Natural killer cell (primary cell): ENCODE measurements around the gene PREX1. TPM values are rescaled to one million over a fixed set of nuclear protein-coding genes. Genes with fewer than 3 reads are reported as not detected.

ENCODE experiments used
- ATAC-seq, 3 donors: fragments of 150-1000 bp in 2 of 3; fragments of 200-7000 bp in 1 of 3; cut with Tn5 transposase; 1 replicate in 1 of 3; 2 replicates in 2 of 3; pipeline ENCODE4 v1.10.0; 2021; ENCODE audit warnings: mild to moderate bottlenecking in 2 of 3, moderate library complexity in 2 of 3
- DNase-seq, 2 donors: peaks; one replicate each; pipeline versions ENCODE4 v3.0.0 to v3.0.0-alpha.2; 2013 to 2021; ENCODE audit warnings: mixed read lengths in 1 of 2
- H3K27ac ChIP-seq: one replicate; pipeline ENCODE4 v1.5.1; 2013; ENCODE audit warnings: mild to moderate bottlenecking, low read length
- H3K27me3 ChIP-seq: one replicate; pipeline ENCODE4 v1.6.1; 2013; ENCODE audit warnings: low read length; ENCODE audit not compliant: control insufficient read depth, insufficient read depth
- H3K36me3 ChIP-seq: one replicate; pipeline ENCODE4 v1.6.1; 2013; ENCODE audit warnings: low read length; ENCODE audit not compliant: control insufficient read depth, insufficient read depth
- H3K4me1 ChIP-seq: one replicate; pipeline ENCODE4 v1.6.1; 2013; ENCODE audit warnings: low read length; ENCODE audit not compliant: control insufficient read depth, insufficient read depth
- H3K4me3 ChIP-seq: one replicate; pipeline ENCODE4 v1.5.1; 2013; ENCODE audit warnings: low read length
- H3K9me3 ChIP-seq: one replicate; pipeline ENCODE4 v1.6.1; 2013; ENCODE audit warnings: low read length; ENCODE audit not compliant: control insufficient read depth, insufficient read depth
- H3K27ac Mint-ChIP-seq, 2 donors: one replicate each; pipeline ENCODE4 v1.8.0; 2022; ENCODE audit warnings: mild to moderate bottlenecking in 2 of 2, mixed read lengths in 2 of 2, moderate library complexity in 1 of 2
- H3K27me3 Mint-ChIP-seq, 2 donors: one replicate each; pipeline ENCODE4 v1.8.0; 2022; ENCODE audit warnings: low read depth in 2 of 2, mixed read lengths in 2 of 2
- H3K36me3 Mint-ChIP-seq: one replicate; pipeline ENCODE4 v1.8.0; 2022; ENCODE audit warnings: mixed read lengths
- H3K4me1 Mint-ChIP-seq, 2 donors: one replicate each; pipeline ENCODE4 v1.8.0; 2022; ENCODE audit warnings: mixed read lengths in 2 of 2
- H3K4me3 Mint-ChIP-seq: one replicate; pipeline ENCODE4 v1.8.0; 2022; ENCODE audit warnings: mild to moderate bottlenecking, moderate library complexity, mixed read lengths
- H3K9me3 Mint-ChIP-seq, 2 donors: one replicate each; pipeline ENCODE4 v1.8.0; 2022; ENCODE audit warnings: mixed read lengths in 2 of 2
- WGBS: methylation state at CpG from one replicate; pipeline ENCODE4 v1.1.7; 2013; ENCODE audit warnings: missing lambda C conversion rate; ENCODE audit not compliant: insufficient coverage; 5-methylcytosine and 5-hydroxymethylcytosine counted together
- intact Hi-C: fragments of 100-400 bp; cut with micrococcal nuclease; formaldehyde crosslinking; loops from one replicate; pipeline ENCODE4 v1.14.2; 2022
- total RNA-seq, 4 donors: library from RNA; stranded (reverse); fragments of 120-200 nt in 1 of 4; gene quantifications; one replicate each; pipeline versions ENCODE4 v1.2.3 to v1.2.4, GENCODE V29; 2013 to 2022
- TF ChIP-seq, protein P1 (sequence below): fragments of 200-600 bp; IDR thresholded peaks from one replicate; pipeline ENCODE4 v1.8.0; 2022; ENCODE audit warnings: antibody characterized with exemption

PREX1 gene
- total RNA-seq, 3 donors from 2014 or later (not counting 1 experiment from before 2014, with no cell fraction given): 382 to 392 (median 389) TPM

DNA sequence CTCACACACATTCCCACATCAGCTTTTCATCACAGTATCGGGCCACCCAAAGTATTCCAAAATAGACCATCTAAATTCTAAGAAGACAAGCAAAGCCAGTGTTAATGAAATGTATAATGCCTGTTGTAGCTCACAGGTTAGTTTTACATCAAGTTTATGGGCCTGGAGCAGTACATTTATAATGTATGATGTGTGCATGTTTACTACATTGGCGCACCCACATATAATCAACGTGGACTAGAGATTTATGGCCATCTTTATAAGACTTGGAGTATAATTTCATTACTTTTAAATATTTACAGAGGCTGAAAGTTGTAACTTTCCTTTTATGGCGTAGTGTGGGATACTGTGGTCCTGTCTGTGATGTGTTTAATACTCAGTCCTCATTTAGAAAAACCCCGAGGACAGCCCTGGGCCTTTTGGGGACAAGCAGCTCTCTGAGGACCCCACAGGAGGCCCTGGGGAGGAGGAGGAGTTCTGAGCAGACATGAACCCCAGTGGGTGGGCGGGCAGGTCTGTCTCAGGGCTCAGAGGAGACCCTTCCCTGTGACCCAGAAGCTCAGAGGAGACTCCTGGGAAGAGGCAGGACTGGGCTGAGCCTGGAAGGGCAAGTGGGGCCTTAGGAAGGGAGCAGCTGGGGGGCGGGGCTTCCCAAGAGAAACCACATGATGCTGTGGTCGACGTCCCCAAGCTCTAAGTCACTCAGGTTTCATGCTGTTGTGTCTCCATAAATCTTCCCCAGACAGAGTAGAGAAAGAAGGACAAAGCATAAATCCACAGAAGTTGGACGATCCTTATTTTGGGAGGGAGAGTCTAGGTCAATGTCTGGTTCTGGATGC lies 232.1 kb downstream of the PREX1 start:
- WGBS: 68% methylated on average over 7 of the region's 10 CpGs
- Mint-ChIP-seq H3K36me3 (no peaks in the 10 kb centered on the region), H3K27me3 (peaks cover 0 to 4% of the 10 kb centered on the region in 2 donors), H3K4me3 (no peak overlapping the region), H3K9me3 (no peaks in the 10 kb centered on the region), H3K4me1 (no peaks in the 10 kb centered on the region), H3K27ac (no peak overlapping the region)
- DNase-seq (no peak), ATAC-seq (no peak)
- H3K4me3 ChIP-seq: no peak overlapping the region
- intact Hi-C loops: no loop called here
- no peak overlapping the region for H3K27ac ChIP-seq
- TF ChIP-seq, protein P1, sequence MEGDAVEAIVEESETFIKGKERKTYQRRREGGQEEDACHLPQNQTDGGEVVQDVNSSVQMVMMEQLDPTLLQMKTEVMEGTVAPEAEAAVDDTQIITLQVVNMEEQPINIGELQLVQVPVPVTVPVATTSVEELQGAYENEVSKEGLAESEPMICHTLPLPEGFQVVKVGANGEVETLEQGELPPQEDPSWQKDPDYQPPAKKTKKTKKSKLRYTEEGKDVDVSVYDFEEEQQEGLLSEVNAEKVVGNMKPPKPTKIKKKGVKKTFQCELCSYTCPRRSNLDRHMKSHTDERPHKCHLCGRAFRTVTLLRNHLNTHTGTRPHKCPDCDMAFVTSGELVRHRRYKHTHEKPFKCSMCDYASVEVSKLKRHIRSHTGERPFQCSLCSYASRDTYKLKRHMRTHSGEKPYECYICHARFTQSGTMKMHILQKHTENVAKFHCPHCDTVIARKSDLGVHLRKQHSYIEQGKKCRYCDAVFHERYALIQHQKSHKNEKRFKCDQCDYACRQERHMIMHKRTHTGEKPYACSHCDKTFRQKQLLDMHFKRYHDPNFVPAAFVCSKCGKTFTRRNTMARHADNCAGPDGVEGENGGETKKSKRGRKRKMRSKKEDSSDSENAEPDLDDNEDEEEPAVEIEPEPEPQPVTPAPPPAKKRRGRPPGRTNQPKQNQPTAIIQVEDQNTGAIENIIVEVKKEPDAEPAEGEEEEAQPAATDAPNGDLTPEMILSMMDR: no peak
- H3K4me1 ChIP-seq: no peaks in the 10 kb centered on the region
- no peaks in the 10 kb centered on the region for H3K27me3 ChIP-seq
- no peaks in the 10 kb centered on the region for H3K36me3 ChIP-seq
- H3K9me3 ChIP-seq: no peaks in the 10 kb centered on the region

- no peaks in the 10 kb centered on the region for H3K9me3 ChIP-seq
- Mint-ChIP-seq H3K9me3 (no peaks in the 10 kb centered on the region), H3K27me3 (peaks cover 0 to 4% of the 10 kb centered on the region in 2 donors), H3K27ac (no peak overlapping the region), H3K4me1 (no peaks in the 10 kb centered on the region), H3K36me3 (no peaks in the 10 kb centered on the region), H3K4me3 (no peak overlapping the region)
- no peaks in the 10 kb centered on the region for H3K36me3 ChIP-seq
- no peaks in the 10 kb centered on the region for H3K4me1 ChIP-seq
- TF ChIP-seq, protein P1: no peak
- no peak overlapping the region for H3K27ac ChIP-seq
- H3K4me3 ChIP-seq: no peak overlapping the region
- intact Hi-C loops: no loop called here
- ATAC-seq (no peak), DNase-seq (no peak)
- 69% methylated on average over 2 of the region's 3 CpGs for WGBS
- no peaks in the 10 kb centered on the region for H3K27me3 ChIP-seq
Observed at GRCh38 chr20:48594533-48594932, 233.3 kb downstream of the PREX1 start.

DNA sequence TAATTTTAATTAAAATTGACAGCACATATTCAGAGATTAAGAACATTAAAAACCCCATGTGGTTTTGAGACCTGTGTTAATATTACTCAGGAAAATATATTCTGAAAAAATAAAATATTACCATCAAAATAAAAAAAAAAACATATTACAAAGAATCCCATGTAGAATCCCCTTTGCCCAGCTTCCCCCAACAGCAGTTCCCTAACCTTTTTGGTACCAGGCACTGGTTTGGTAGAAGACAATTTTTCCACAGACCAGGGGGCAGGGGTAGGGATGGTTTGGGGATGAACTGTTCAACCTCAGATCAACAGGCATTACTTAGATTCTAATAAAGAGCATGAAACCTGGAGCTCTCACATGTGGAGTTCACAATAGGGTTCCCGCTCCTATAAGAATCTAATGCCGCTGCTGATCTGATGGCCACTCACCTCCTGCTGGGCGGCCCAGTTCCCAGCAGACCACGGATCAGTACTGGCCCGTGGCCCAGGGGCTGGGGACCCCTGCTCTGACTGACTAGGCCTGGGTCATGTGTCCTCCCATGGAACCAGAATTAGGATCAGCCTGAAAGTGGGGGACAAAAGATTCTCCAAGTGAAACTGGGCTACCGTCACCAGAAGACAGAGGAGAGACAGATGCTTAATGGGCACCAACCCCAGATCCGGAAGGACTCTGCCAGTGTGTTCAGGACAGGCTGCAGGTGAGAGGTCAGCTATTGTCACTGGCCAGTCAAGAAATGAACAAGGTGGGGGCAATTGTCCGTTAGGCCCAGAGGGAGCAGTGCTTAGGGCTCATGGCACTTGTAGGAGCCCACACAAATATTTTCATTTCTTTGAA lies 235.5 kb downstream of the PREX1 start:
- no peak overlapping the region for H3K27ac ChIP-seq
- WGBS: 90% methylated on average over 8 of the region's 8 CpGs
- H3K27ac Mint-ChIP-seq: no peak overlapping the region

More for the DNA sequence above, 235.5 kb downstream of the PREX1 start:
- intact Hi-C loops: no loop called here
- Mint-ChIP-seq H3K9me3 (no peaks in the 10 kb centered on the region), H3K4me3 (no peak overlapping the region), H3K27me3 (peaks cover 3 to 8% of the 10 kb centered on the region in 2 donors), H3K4me1 (no peaks in the 10 kb centered on the region), H3K36me3 (no peaks in the 10 kb centered on the region)
- ATAC-seq: no peak
- H3K36me3 ChIP-seq: no peaks in the 10 kb centered on the region
- DNase-seq: no peak
- H3K27me3 ChIP-seq: no peaks in the 10 kb centered on the region
- H3K4me3 ChIP-seq: no peak overlapping the region
- H3K4me1 ChIP-seq: no peaks in the 10 kb centered on the region
- TF ChIP-seq, protein P1: no peak
- no peaks in the 10 kb centered on the region for H3K9me3 ChIP-seq
